Neuron (in vitro differentiated cells): ENCODE measurements around the gene SPANXA1.
"Not testable (repeated sequence)": the region's sequence is repeated elsewhere in the genome, so short reads cannot be mapped to it uniquely, and the experiment has no call there.

Experiments used
- H2AFZ ChIP-seq: one replicate; pipeline ENCODE4 v1.6.1; 2013; ENCODE audit warnings: low read depth, mild to moderate bottlenecking, inconsistent platforms, low read length, moderate library complexity
- H3K27me3 ChIP-seq: one replicate; pipeline ENCODE4 v1.6.1; 2013; ENCODE audit warnings: low read length; ENCODE audit not compliant: insufficient read depth
- H3K36me3 ChIP-seq: one replicate; pipeline ENCODE4 v1.6.1; 2013; ENCODE audit warnings: low read length; ENCODE audit not compliant: insufficient read depth
- H3K4me1 ChIP-seq: one replicate; pipeline ENCODE4 v1.6.1; 2013; ENCODE audit warnings: low read length; ENCODE audit not compliant: insufficient read depth
- H3K4me3 ChIP-seq: 2 replicates; pipeline ENCODE4 v1.5.1; 2013; ENCODE audit warnings: mild to moderate bottlenecking, low read length, moderate library complexity
- H3K9me3 ChIP-seq: one replicate; pipeline ENCODE4 v1.6.1; 2013; ENCODE audit warnings: low read length

The SPANXA1 gene

GRCh38 chrX:141584638-141585037 lies at the start of gene SPANXA1:
Gene SPANXA1 (minus strand): TSS chrX:141584738. CDS start chrX:141584678, 60 bp downstream.
- H3K4me3 ChIP-seq, H3K36me3 ChIP-seq, H2AFZ ChIP-seq, H3K9me3 ChIP-seq, H3K4me1 ChIP-seq, H3K27me3 ChIP-seq: not testable (repeated sequence)

DNA sequence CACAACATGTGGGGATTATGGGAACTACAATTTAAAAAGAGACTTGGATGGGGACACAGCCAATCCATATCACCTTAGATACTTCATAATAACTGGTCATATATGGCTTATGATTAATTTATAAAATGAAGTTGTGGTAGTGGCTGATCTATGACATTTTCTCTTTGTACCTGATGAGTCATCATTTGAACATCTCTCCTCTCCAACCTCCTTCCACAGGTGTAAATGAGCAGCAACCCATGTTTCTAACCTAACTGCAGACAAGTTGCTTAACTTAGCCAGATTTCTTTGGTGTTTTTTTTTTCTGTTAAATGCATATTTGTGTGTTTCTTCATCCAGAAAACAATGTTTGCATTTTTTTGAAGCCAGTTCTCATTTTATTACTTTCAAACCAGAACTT lies 47.6 kb upstream of the SPANXA1 start:
- Histone ChIP-seq H3K36me3 (no peaks in the 10 kb centered on the region), H3K27me3 (no peaks in the 10 kb centered on the region), H2AFZ (no peak overlapping the region), H3K4me1 (no peaks in the 10 kb centered on the region), H3K4me3 (no peak overlapping the region), H3K9me3 (no peaks in the 10 kb centered on the region)

GRCh38 chrX:141619336-141619735 lies 34.8 kb upstream of the SPANXA1 start:
- H2AFZ ChIP-seq = no peak overlapping the region
- no peaks in the 10 kb centered on the region for H3K9me3 ChIP-seq
- H3K36me3 ChIP-seq = no peaks in the 10 kb centered on the region
- H3K27me3 ChIP-seq = peaks cover 12% of the 10 kb centered on the region
- no peak overlapping the region for H3K4me3 ChIP-seq
- H3K4me1 ChIP-seq = peaks cover 2% of the 10 kb centered on the region

DNA sequence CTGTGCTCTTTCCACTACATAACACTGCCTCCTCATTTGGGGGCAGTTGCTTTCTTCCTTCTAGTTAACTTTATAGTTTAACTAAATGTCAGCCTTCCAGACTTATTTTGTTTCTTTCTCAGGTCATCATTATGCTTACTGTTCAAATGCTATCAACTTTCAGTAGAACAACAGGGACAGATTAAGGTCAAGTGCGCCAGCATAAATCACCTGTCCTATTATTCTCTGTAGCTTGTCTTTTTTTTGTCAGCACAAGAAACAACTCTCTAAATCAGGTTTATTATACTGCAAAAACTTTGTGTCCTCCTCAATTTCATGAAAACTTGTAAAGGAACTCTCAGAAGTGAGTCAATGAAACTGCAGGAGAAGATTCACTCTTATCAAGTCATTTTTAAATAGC lies 24.6 kb upstream of the SPANXA1 start:
- no peaks in the 10 kb centered on the region for H3K36me3 ChIP-seq
- no peak overlapping the region for H2AFZ ChIP-seq
- peaks cover 11% of the 10 kb centered on the region for H3K27me3 ChIP-seq
- no peak overlapping the region for H3K4me3 ChIP-seq
- no peaks in the 10 kb centered on the region for H3K9me3 ChIP-seq
- H3K4me1 ChIP-seq = no peaks in the 10 kb centered on the region

GRCh38 chrX:141589408-141589807 lies 4.9 kb upstream of the SPANXA1 start, which contains the start of gene SPANXA2:
Gene SPANXA2 (plus strand): TSS chrX:141589708. CDS start chrX:141589768, 60 bp downstream.
- H3K9me3 ChIP-seq, H3K36me3 ChIP-seq, H2AFZ ChIP-seq, H3K4me1 ChIP-seq, H3K4me3 ChIP-seq, H3K27me3 ChIP-seq: not testable (repeated sequence)

- H3K4me1 ChIP-seq, H3K36me3 ChIP-seq, H3K4me3 ChIP-seq, H3K9me3 ChIP-seq, H3K27me3 ChIP-seq, H2AFZ ChIP-seq: not testable (repeated sequence)
These were observed 42.0 kb downstream of the SPANXA1 start for GRCh38 chrX:141542551-141542950.
